Skeletal muscle cell (primary cell): ENCODE data around the gene FRA10AC1.
"Not testable (repeated sequence)": the region's sequence is repeated elsewhere in the genome, so short reads cannot be mapped to it uniquely, and the experiment has no call there.

Experiments used
- DNase-seq: peaks from one replicate; pipeline ENCODE4 v3.0.0-alpha.2; 2010; ENCODE audit warnings: low read depth
- H3K4me3 ChIP-seq: 2 replicates; pipeline ENCODE4 v1.5.1; 2011; ENCODE audit warnings: low read depth, mild to moderate bottlenecking, control low read depth, low read length, moderate library complexity

Gene FRA10AC1

GRCh38 chr10:93707623-93708022 lies 5.2 kb upstream of the FRA10AC1 start:
- no peak overlapping the region for H3K4me3 ChIP-seq
- DNase-seq: no peak

GRCh38 chr10:93704451-93704850 lies 2.1 kb upstream of the FRA10AC1 start:
- DNase-seq: no peak
- H3K4me3 ChIP-seq: no peak overlapping the region

- H3K4me3 ChIP-seq: no peak overlapping the region
- no peak for DNase-seq
Observed at GRCh38 chr10:93703841-93704240, 1.4 kb upstream of the FRA10AC1 start.

- peak overlapping the region; percentile 74 for H3K4me3 ChIP-seq
- DNase-seq: no peak
Observed at GRCh38 chr10:93703066-93703465, 674 bp upstream of the FRA10AC1 start.

GRCh38 chr10:93701866-93702209 lies 554 bp downstream of the FRA10AC1 start:
- peak; percentile 16 for DNase-seq
- peak overlapping the region; percentile 74 for H3K4me3 ChIP-seq

- no peak for DNase-seq
- H3K4me3 ChIP-seq: no peak overlapping the region
Observed at GRCh38 chr10:93697207-93697606, 5.2 kb downstream of the FRA10AC1 start.

GRCh38 chr10:93696582-93696981 lies 5.8 kb downstream of the FRA10AC1 start:
- not testable (repeated sequence) for DNase-seq, H3K4me3 ChIP-seq

GRCh38 chr10:93695740-93696139 lies 6.7 kb downstream of the FRA10AC1 start:
- H3K4me3 ChIP-seq: no peak overlapping the region
- DNase-seq: no peak

GRCh38 chr10:93687737-93688136 lies 14.7 kb downstream of the FRA10AC1 start:
- no peak for DNase-seq
- no peak overlapping the region for H3K4me3 ChIP-seq

- no peak for DNase-seq
- H3K4me3 ChIP-seq: no peak overlapping the region
Observed at GRCh38 chr10:93680412-93681047, 21.9 kb downstream of the FRA10AC1 start.

- DNase-seq: no peak
- H3K4me3 ChIP-seq: no peak overlapping the region
Observed at GRCh38 chr10:93678805-93679587, 23.4 kb downstream of the FRA10AC1 start.

GRCh38 chr10:93678386-93678785 lies 24.0 kb downstream of the FRA10AC1 start:
- H3K4me3 ChIP-seq: no peak overlapping the region
- DNase-seq: no peak

GRCh38 chr10:93673791-93674190 lies 28.6 kb downstream of the FRA10AC1 start:
- DNase-seq: no peak
- H3K4me3 ChIP-seq: no peak overlapping the region

GRCh38 chr10:93672890-93673289 lies 29.5 kb downstream of the FRA10AC1 start:
- no peak for DNase-seq
- no peak overlapping the region for H3K4me3 ChIP-seq

- H3K4me3 ChIP-seq: no peak overlapping the region
- no peak for DNase-seq
Observed at GRCh38 chr10:93672022-93672678, 30.2 kb downstream of the FRA10AC1 start.

- no peak overlapping the region for H3K4me3 ChIP-seq
- DNase-seq: no peak
Observed at GRCh38 chr10:93671042-93671441, 31.4 kb downstream of the FRA10AC1 start.

- DNase-seq: no peak
- no peak overlapping the region for H3K4me3 ChIP-seq
Observed at GRCh38 chr10:93670372-93670771, 32.0 kb downstream of the FRA10AC1 start.

- no peak overlapping the region for H3K4me3 ChIP-seq
- no peak for DNase-seq
Observed at GRCh38 chr10:93667795-93668194, 34.6 kb downstream of the FRA10AC1 start.

GRCh38 chr10:93666030-93666429 lies 36.4 kb downstream of the FRA10AC1 start:
- no peak for DNase-seq
- no peak overlapping the region for H3K4me3 ChIP-seq

GRCh38 chr10:93657757-93658156 lies 44.6 kb downstream of the FRA10AC1 start:
- H3K4me3 ChIP-seq: no peak overlapping the region
- DNase-seq: no peak

GRCh38 chr10:93656155-93656554 lies 46.2 kb downstream of the FRA10AC1 start:
- DNase-seq: no peak

More at GRCh38 chr10:93656155-93656554, 46.2 kb downstream of the FRA10AC1 start:
- no peak overlapping the region for H3K4me3 ChIP-seq
